ENCODE measurements around the gene IFITM1. TPM values are rescaled to one million over a fixed set of nuclear protein-coding genes. Genes with fewer than 3 reads are reported as not detected.
"Not testable (repeated sequence)": the region's sequence is repeated elsewhere in the genome, so short reads cannot be mapped to it uniquely, and the experiment has no call there.

Gene IFITM1
- total RNA-seq (47.2 and 68.9 TPM in 2 replicates), polyA plus RNA-seq (74.3 and 154 TPM in 2 replicates)

DNA sequence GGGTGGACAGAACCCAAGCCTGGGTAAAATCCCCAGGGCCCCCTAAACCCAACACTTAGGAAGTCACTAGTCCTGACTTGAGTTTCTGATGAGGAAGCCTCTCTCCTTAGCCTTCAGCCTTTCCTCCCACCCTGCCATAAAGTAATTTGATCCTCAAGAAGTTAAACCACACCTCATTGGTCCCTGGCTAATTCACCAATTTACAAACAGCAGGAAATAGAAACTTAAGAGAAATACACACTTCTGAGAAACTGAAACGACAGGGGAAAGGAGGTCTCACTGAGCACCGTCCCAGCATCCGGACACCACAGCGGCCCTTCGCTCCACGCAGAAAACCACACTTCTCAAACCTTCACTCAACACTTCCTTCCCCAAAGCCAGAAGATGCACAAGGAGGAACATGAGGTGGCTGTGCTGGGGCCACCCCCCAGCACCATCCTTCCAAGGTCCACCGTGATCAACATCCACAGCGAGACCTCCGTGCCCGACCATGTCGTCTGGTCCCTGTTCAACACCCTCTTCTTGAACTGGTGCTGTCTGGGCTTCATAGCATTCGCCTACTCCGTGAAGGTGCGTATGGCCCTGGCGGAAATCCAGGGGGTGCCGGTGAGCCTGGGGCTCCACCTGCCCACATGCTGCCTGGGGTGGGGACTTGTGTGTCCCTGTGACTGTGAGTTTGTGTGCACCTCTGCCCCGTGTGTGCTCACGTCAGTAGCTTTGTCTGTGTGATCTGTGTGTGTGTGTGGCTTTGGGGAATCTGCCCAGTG is at the start of gene IFITM1:
TSS of gene IFITM1 (plus strand) at position 254 of the 767 bp plus-strand sequence. CDS start at position 385, 131 bp downstream.
- H3K36me3 ChIP-seq: no peaks in the 10 kb centered on the region
- peak within 1 kb of the TSS; percentile 90 for H3K27ac ChIP-seq

DNA sequence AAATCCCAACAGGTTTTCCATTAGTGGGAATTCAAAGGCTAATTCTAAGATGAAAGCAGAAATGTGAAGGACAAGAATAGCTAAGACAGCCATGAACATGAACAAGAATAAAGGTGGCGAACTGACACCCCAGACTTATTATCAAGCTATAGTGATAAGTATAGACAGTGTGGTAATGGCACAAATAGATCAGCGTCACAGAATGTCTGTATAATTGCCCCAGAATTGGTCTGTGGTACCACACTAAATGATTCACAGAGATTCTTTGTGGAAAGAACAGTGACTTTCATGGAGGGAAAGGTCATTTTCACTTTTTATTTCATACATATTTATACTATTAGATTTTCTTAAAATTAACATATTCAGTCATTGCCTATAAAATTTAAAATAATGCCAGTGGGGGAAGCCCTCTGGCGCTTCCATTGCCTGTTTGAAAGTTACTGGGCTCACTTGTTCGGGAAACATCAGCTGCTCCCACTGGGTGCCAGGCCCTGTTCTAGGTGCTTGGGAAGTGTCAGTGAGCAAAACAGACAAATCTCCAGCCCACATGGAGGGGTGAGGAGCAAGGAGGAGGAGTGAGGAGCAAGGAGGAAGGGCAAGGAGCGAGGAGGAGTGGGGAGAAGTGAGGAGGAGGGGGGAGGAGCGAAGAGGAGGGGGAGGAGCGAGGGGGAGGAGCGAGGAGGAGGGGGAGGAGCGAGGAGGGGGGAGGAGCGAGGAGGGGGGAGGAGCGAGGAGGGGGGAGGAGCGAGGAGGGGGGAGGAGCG is 47.0 kb upstream of the IFITM1 start:
- DNase-seq (ENCODE audit: low read depth in 1 of 2, low spot score in 1 of 2): no peak
- Histone ChIP-seq H3K9me3 (ENCODE audit: low read depth) (no peaks in the 10 kb centered on the region), H3K36me3 (no peaks in the 10 kb centered on the region), H3K4me1 (ENCODE audit: low read depth) (no peaks in the 10 kb centered on the region), H3K27ac (no peak overlapping the region), H3K4me3 (no peak overlapping the region), H3K27me3 (peaks cover 5% of the 10 kb centered on the region)
- TF ChIP-seq, protein P1, sequence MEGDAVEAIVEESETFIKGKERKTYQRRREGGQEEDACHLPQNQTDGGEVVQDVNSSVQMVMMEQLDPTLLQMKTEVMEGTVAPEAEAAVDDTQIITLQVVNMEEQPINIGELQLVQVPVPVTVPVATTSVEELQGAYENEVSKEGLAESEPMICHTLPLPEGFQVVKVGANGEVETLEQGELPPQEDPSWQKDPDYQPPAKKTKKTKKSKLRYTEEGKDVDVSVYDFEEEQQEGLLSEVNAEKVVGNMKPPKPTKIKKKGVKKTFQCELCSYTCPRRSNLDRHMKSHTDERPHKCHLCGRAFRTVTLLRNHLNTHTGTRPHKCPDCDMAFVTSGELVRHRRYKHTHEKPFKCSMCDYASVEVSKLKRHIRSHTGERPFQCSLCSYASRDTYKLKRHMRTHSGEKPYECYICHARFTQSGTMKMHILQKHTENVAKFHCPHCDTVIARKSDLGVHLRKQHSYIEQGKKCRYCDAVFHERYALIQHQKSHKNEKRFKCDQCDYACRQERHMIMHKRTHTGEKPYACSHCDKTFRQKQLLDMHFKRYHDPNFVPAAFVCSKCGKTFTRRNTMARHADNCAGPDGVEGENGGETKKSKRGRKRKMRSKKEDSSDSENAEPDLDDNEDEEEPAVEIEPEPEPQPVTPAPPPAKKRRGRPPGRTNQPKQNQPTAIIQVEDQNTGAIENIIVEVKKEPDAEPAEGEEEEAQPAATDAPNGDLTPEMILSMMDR (IDR thresholded peaks at IDR 0.05; ENCODE audit: low read depth, low read length): no peak

More for the DNA sequence above, at the start of gene IFITM1:
- TF ChIP-seq, protein P1 (IDR thresholded peaks at IDR 0.05; ENCODE audit: low read depth, low read length): no peak
- peak within 1 kb of the TSS; percentile 40 for H3K4me3 ChIP-seq
- peaks cover 19% of the 10 kb centered on the region for H3K4me1 ChIP-seq (ENCODE audit: low read depth)
- peaks cover 22% of the 10 kb centered on the region for H3K27me3 ChIP-seq
- peak; percentile 72 to 91 for DNase-seq (ENCODE audit: low read depth in 1 of 2, low spot score in 1 of 2)
- H3K9me3 ChIP-seq (ENCODE audit: low read depth): no peaks in the 10 kb centered on the region

DNA sequence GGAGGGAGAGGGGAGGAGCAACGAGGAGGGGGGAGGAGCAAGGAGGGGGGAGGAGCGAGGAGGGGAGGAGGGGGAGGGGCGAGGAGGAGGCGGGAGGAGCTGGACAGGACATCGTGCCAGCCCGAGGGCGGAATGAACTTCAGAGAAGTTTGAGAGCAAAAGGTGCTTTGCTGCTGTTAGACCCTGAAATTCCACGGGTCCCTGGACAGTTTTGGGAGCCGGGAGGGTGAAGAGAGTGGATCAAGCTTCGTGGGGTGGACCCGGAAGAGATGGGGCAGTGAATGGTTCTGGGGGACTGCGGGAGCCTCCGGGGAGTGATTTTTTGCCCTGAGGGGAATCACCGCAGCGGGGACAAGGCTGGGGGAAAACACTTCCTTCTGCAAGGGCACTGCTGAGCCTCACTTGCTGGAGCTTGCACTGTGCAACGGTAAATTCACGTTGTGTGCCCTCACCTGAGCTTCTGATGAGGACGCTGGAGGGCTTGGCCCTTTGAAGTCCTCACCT is 46.3 kb upstream of the IFITM1 start:
- Histone ChIP-seq H3K4me3 (no peak overlapping the region), H3K27ac (no peak overlapping the region)
- DNase-seq (ENCODE audit: low read depth in 1 of 2, low spot score in 1 of 2): no peak

DNA sequence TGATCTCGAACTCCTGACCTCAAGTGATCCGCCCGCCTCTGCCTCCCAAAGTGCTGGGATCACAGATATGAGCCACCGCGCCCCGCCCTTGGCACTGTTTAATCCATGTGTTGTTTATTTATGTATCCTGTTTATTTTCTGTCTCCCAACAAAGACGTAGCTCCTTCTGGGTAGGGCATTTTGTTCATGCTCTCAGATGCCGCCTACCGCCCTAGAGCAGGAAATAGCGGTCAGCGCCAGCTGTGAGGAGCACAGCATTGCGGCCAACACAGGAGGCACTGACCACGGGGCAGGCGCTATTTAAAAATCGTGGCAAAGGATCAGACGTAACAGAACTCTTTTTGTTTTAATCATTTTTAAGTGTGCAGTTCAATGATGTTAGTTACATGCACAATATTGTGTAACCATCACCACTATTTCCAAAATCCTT is 45.1 kb upstream of the IFITM1 start:
- not testable (repeated sequence) for H3K4me1 ChIP-seq (ENCODE audit: low read depth)

More for the DNA sequence above, 46.3 kb upstream of the IFITM1 start:
- Histone ChIP-seq H3K9me3 (ENCODE audit: low read depth) (no peaks in the 10 kb centered on the region), H3K4me1 (ENCODE audit: low read depth) (no peaks in the 10 kb centered on the region), H3K27me3 (peaks cover 5% of the 10 kb centered on the region), H3K36me3 (no peaks in the 10 kb centered on the region)
- TF ChIP-seq, protein P1 (IDR thresholded peaks at IDR 0.05; ENCODE audit: low read depth, low read length): no peak

DNA sequence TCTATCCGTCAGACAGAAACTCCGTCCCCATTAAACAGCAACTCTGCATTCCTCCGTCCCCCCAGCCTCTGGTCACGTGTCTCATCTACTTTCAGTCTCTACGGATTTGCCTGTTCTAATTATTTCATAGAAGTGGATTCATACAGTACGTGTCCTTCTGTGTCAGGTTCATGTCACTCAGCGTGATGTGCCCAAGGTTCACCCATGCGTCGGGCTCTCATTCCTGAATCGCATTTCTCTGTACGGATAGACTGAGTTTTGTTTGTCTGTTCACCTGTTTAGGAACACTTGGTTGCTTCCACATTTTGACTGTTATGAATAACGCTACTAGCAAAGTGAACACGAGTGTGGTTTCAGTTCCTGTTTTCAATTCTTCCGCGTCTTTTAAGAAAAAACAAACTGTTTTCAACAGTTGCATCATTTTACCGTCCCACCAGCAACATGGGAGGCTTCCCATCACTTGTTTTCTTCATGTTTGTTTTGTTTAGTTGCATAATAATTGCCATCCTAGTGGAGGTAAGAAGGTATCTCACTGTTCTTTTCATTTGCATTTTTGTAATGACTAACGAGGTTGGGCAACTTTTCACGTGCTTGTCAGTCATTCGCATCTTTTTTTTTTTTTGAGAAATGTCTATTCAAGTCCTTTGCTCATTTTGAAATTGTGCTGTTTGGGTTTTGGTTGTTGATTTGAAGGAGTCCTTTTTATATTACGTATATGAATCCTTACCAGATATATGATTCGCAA is 44.5 kb upstream of the IFITM1 start:
- Histone ChIP-seq H3K4me3 (no peak overlapping the region), H3K4me1 (ENCODE audit: low read depth) (no peaks in the 10 kb centered on the region), H3K36me3 (no peaks in the 10 kb centered on the region), H3K9me3 (ENCODE audit: low read depth) (no peaks in the 10 kb centered on the region), H3K27ac (no peak overlapping the region), H3K27me3 (peaks cover 5% of the 10 kb centered on the region)
- DNase-seq (ENCODE audit: low read depth in 1 of 2, low spot score in 1 of 2): no peak
- TF ChIP-seq, protein P1 (IDR thresholded peaks at IDR 0.05; ENCODE audit: low read depth, low read length): no peak

More for the DNA sequence above, 45.1 kb upstream of the IFITM1 start:
- DNase-seq (ENCODE audit: low read depth in 1 of 2, low spot score in 1 of 2): peak in 1 of 2 donors; percentile 47
- H3K9me3 ChIP-seq (ENCODE audit: low read depth); H3K27me3 ChIP-seq; H3K27ac ChIP-seq; H3K36me3 ChIP-seq; H3K4me3 ChIP-seq: not testable (repeated sequence)
